SK-N-MC (cell line): ENCODE data around the gene TRAPPC5.

Experiments
- EZH2 ChIP-seq: fragments of 200-600 bp; sonication (generic); IDR thresholded peaks from one replicate; pipeline ENCODE4 v1.6.1; 2017; ENCODE audit warnings: antibody characterized with exemption
- FOXP2 ChIP-seq: optimal IDR thresholded peaks from 2 replicates; pipeline ENCODE3; 2011; ENCODE audit warnings: mild to moderate bottlenecking, moderate library complexity; ENCODE audit not compliant: insufficient read depth; ENCODE audit errors: extremely low read length, control extremely low read depth
- POLR2AphosphoS5 ChIP-seq: IDR thresholded peaks from 2 replicates; pipeline ENCODE4 v1.6.1; 2012; ENCODE audit warnings: mild to moderate bottlenecking, low read depth, low read length, borderline replicate concordance

GRCh38 chr19:7652061-7652641 is 28.5 kb upstream of the TRAPPC5 start:
- no peak for TF ChIP-seq POLR2AphosphoS5
- TF ChIP-seq FOXP2: no peak
- TF ChIP-seq EZH2: no peak
